SU-DHL-6 (cell line): Measurements from ENCODE around the gene APBA2.

Experiments used
- H2AFZ ChIP-seq: fragments of 200-600 bp; sonication (generic); 2 replicates; pipeline ENCODE4 v1.6.1; 2014; ENCODE audit warnings: low read depth, mild to moderate bottlenecking, moderate library complexity, mixed read lengths, antibody characterized with exemption, low read length; ENCODE audit not compliant: severe bottlenecking
- H3F3A ChIP-seq: fragments of 200-600 bp; shearing (Covaris generic); 2 replicates; pipeline ENCODE4 v1.6.0; 2016; ENCODE audit warnings: antibody characterized with exemption, mild to moderate bottlenecking; ENCODE audit not compliant: insufficient read depth
- H3K27ac ChIP-seq: fragments of 200-600 bp; sonication (generic); 2 replicates; pipeline ENCODE4 v1.5.1; 2016; ENCODE audit warnings: low read depth, mild to moderate bottlenecking, low read length, moderate library complexity, mixed read lengths
- H3K27me3 ChIP-seq: fragments of 200-600 bp; sonication (generic), shearing (Covaris generic); 2 replicates; pipeline ENCODE4 v1.6.0; 2014; ENCODE audit warnings: mild to moderate bottlenecking, low read length
- H3K36me3 ChIP-seq: fragments of 200-600 bp; sonication (generic); 2 replicates; pipeline ENCODE4 v1.6.1; 2014; ENCODE audit warnings: mild to moderate bottlenecking, low read length, mixed read lengths
- H3K4me2 ChIP-seq: fragments of 300-600, 200-600 bp; shearing (Covaris generic), sonication (generic); 2 replicates; pipeline ENCODE4 v1.6.0; 2014; ENCODE audit warnings: low read length, low read depth, mild to moderate bottlenecking; ENCODE audit not compliant: poor library complexity, severe bottlenecking
- H3K4me3 ChIP-seq: fragments of 200-600 bp; sonication (generic); 2 replicates; pipeline ENCODE4 v1.5.1; 2014; ENCODE audit warnings: antibody characterized with exemption, low read length, mild to moderate bottlenecking, mixed read lengths; ENCODE audit not compliant: insufficient read depth, poor library complexity, severe bottlenecking
- H3K79me2 ChIP-seq: fragments of 200-600 bp; sonication (generic); 2 replicates; pipeline ENCODE4 v1.6.1; 2014; ENCODE audit warnings: mild to moderate bottlenecking, low read length, moderate library complexity; ENCODE audit not compliant: insufficient read depth
- H3K9ac ChIP-seq: fragments of 200-600 bp; sonication (generic); 2 replicates; pipeline ENCODE4 v1.7.0; 2014; ENCODE audit warnings: mild to moderate bottlenecking, low read length
- H3K9me2 ChIP-seq: fragments of 200-600 bp; sonication (generic); replicated peaks from 2 replicates; pipeline ENCODE4 v1.6.1; 2014; ENCODE audit warnings: low read length; ENCODE audit not compliant: insufficient read depth
- H3K9me3 ChIP-seq: fragments of 200-600 bp; sonication (generic); 2 replicates; pipeline ENCODE4 v1.6.1; 2014; ENCODE audit warnings: low read length, mixed read lengths; ENCODE audit not compliant: insufficient read depth
- H4K20me1 ChIP-seq: fragments of 200-600 bp; sonication (generic); 2 replicates; pipeline ENCODE4 v1.6.1; 2014; ENCODE audit warnings: low read depth, mild to moderate bottlenecking, antibody characterized with exemption, low read length, moderate library complexity, mixed read lengths
- CTCF ChIP-seq: fragments of 200-600 bp; sonication (generic); IDR thresholded peaks from one replicate; pipeline ENCODE4 v1.5.1; 2017; ENCODE audit warnings: antibody characterized with exemption, mild to moderate bottlenecking, low read length, moderate library complexity; ENCODE audit not compliant: insufficient read depth, poor library complexity, severe bottlenecking
- EZH2phosphoT487 ChIP-seq: fragments of 200-600 bp; sonication (generic), shearing (Covaris generic); conservative IDR thresholded peaks from 2 replicates; pipeline ENCODE4 v1.6.1; 2018; ENCODE audit warnings: mild to moderate bottlenecking, antibody characterized with exemption, low read length, moderate library complexity, mixed read lengths

Gene APBA2

DNA sequence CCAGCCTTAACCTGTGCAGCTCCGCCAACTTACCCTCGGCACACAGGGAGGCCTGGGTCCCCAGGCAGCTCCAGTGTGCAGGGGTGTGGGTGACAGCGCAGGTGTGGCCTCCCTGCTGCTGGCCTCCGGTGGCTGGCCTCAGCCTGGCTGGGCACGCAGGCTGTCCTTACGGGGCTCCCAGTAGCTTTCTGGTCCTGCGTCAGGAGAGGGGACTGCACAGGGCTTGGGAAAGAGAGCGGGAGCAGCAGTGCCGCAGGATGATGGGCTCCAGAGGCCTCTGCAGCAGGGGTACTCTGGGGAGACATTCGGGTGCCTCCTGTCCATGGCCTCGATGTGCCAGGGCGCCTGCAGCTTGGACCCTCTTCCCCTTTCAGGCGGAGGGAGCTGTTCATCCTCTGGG, 9.4 kb downstream of the APBA2 start:
- Histone ChIP-seq H3K27ac (no peak overlapping the region), H3K4me3 (no peak overlapping the region), H3K9ac (no peak overlapping the region), H3K4me2 (no peak overlapping the region), H3K9me3 (no peaks in the 10 kb centered on the region), H3F3A (no peaks in the 10 kb centered on the region), H3K27me3 (no peaks in the 10 kb centered on the region), H4K20me1 (no peaks in the 10 kb centered on the region), H2AFZ (no peak overlapping the region), H3K36me3 (no peaks in the 10 kb centered on the region), H3K79me2 (no peaks in the 10 kb centered on the region), H3K9me2 (no peaks in the 10 kb centered on the region)
- no peak for TF ChIP-seq EZH2phosphoT487
- no peak for TF ChIP-seq CTCF

DNA sequence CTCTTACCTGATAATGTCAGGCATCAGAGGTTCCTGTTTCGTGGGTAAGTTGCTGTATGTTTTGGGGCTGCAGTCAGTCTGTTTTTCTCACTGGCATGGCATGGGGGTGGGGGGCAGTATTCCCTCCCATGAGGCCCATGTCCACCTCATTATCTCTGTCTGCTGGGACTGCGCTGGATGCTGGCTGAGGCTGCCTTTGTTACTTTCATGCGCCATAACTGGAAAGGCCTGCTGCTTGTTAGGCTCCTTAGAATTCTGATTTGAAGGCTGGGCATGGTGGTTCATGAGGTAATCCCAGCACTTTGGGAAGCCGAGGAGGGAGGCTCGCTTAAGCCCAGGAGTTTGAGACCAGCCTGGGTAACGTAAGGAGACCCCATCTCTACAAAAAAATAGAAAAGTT, 9.8 kb downstream of the APBA2 start:
- Histone ChIP-seq H3K9me2 (no peaks in the 10 kb centered on the region), H3K27ac (no peak overlapping the region), H4K20me1 (no peaks in the 10 kb centered on the region), H3K9me3 (no peaks in the 10 kb centered on the region), H3K36me3 (no peaks in the 10 kb centered on the region), H3K9ac (no peak overlapping the region), H3K27me3 (no peaks in the 10 kb centered on the region), H3K4me2 (no peak overlapping the region), H2AFZ (no peak overlapping the region), H3K4me3 (no peak overlapping the region), H3F3A (no peaks in the 10 kb centered on the region), H3K79me2 (no peaks in the 10 kb centered on the region)
- TF ChIP-seq CTCF, result no peak
- no peak for TF ChIP-seq EZH2phosphoT487

DNA sequence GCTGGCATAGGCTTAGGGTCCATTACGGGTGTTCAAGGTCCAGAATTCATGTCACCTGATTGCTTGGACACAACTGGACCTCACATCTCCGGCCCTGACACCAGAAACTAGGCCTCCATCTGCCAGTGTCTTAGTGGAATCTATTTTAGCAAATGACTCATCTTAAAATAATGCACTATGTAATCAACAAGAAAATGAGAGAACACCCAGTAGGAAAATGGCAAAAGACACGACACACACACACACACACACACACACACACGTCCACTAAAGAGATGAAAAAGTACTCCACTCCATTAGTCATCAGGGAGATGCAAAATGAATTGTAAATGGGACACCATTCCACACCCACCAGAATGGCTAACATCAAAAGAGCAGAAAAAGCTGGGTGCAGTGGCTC, 11.2 kb downstream of the APBA2 start:
- H3K9me2 ChIP-seq, result no peaks in the 10 kb centered on the region
- H3K4me2 ChIP-seq, result no peak overlapping the region
- H3K27me3 ChIP-seq, result no peaks in the 10 kb centered on the region
- no peak overlapping the region for H3K27ac ChIP-seq
- no peak for TF ChIP-seq CTCF
- TF ChIP-seq EZH2phosphoT487, result no peak
- H3K4me3 ChIP-seq, result no peak overlapping the region
- H2AFZ ChIP-seq, result no peak overlapping the region
- no peaks in the 10 kb centered on the region for H4K20me1 ChIP-seq
- H3F3A ChIP-seq, result no peaks in the 10 kb centered on the region
- H3K9me3 ChIP-seq, result no peaks in the 10 kb centered on the region
- no peaks in the 10 kb centered on the region for H3K36me3 ChIP-seq
- H3K79me2 ChIP-seq, result no peaks in the 10 kb centered on the region
- H3K9ac ChIP-seq, result no peak overlapping the region
